Transverse colon (tissue), 3 donors: ENCODE results near the gene VPS11.

ENCODE experiments used
- POLR2A ChIP-seq: fragments of 450-650 bp; IDR thresholded peaks from one replicate; pipeline ENCODE4 v1.6.1; 2016; ENCODE audit warnings: antibody characterized with exemption, mild to moderate bottlenecking, moderate library complexity
- POLR2AphosphoS5 ChIP-seq, 3 donors: sonication (generic); formaldehyde crosslinking; IDR thresholded peaks; one replicate each; pipeline ENCODE4 v1.6.1; 2016; ENCODE audit warnings: antibody characterized with exemption in 3 of 3

GRCh38 chr11:119094816-119095065, 27.1 kb downstream of the VPS11 start:
- TF ChIP-seq POLR2AphosphoS5 (IDR thresholded peaks at IDR 0.05) (no peak), POLR2A (no peak)
